Activated B cell treated with CpG ODN at 0.5 μM for 24 hours (primary cell): ENCODE data around the gene CC2D1A. TPM values are rescaled to one million over a fixed set of nuclear protein-coding genes. Genes with fewer than 3 reads are reported as not detected.

ENCODE experiments used
- ATAC-seq: fragments of 200-7000 bp; cut with Tn5 transposase; one replicate; pipeline ENCODE4 v1.10.0; 2021; ENCODE audit warnings: low read depth, mild to moderate bottlenecking, moderate library complexity
- CTCF ChIA-PET: fragments of 350-600 bp; sonication (Branson Sonifier 250); formaldehyde crosslinking; loops from one replicate; lab custom pipeline; 2021; ENCODE audit warnings: antibody characterized with exemption; lab: Charles Lee
- POLR2A ChIA-PET: fragments of 350-600 bp; sonication (Branson Sonifier 250); formaldehyde crosslinking; loops from one replicate; lab custom pipeline; 2021; ENCODE audit warnings: antibody characterized with exemption; lab: Charles Lee
- DNase-seq: peaks from one replicate; pipeline ENCODE4 v3.0.0; 2022
- H3K27ac Mint-ChIP-seq: one replicate; pipeline ENCODE4 v1.8.0; 2020; ENCODE audit warnings: mixed read lengths
- H3K27me3 Mint-ChIP-seq: one replicate; pipeline ENCODE4 v1.8.0; 2021; ENCODE audit warnings: mixed read lengths
- H3K36me3 Mint-ChIP-seq: one replicate; pipeline ENCODE4 v1.8.0; 2021; ENCODE audit warnings: low read depth, mixed read lengths
- H3K4me1 Mint-ChIP-seq: one replicate; pipeline ENCODE4 v1.8.0; 2021; ENCODE audit warnings: mixed read lengths
- H3K4me3 Mint-ChIP-seq: one replicate; pipeline ENCODE4 v1.8.0; 2020; ENCODE audit warnings: mild to moderate bottlenecking, mixed read lengths
- H3K9me3 Mint-ChIP-seq: one replicate; pipeline ENCODE4 v1.8.0; 2020; ENCODE audit warnings: mixed read lengths
- CTCF ChIP-seq: fragments of 200-600 bp; IDR thresholded peaks from one replicate; pipeline ENCODE4 v1.8.0; 2022; ENCODE audit warnings: antibody characterized with exemption, mild to moderate bottlenecking
- intact Hi-C: fragments of 100-400 bp; cut with micrococcal nuclease; formaldehyde crosslinking; loops from one replicate; pipeline ENCODE4 v1.15.1; 2024
- total RNA-seq: library from RNA; stranded (reverse); gene quantifications from 2 replicates; pipeline ENCODE4 v1.2.3, GENCODE V29; 2022

CC2D1A gene
- total RNA-seq, 1 donor from 2014 or later = 35.6 TPM

GRCh38 chr19:13861392-13861713 lies 44.6 kb upstream of the CC2D1A start:
- intact Hi-C loops = loop anchor here (1.0 to 5.0 kb wide), 5 partner anchors 22 to 884 kb away; no protein-coding TSS in a partner anchor
- peaks cover 21% of the 10 kb centered on the region for H3K27me3 Mint-ChIP-seq

GRCh38 chr19:13861714-13862531 lies 44.1 kb upstream of the CC2D1A start:
- intact Hi-C loops = loop anchor here (1.0 to 5.0 kb wide), 10 partner anchors 11 to 885 kb away; no protein-coding TSS in a partner anchor
- peaks cover 28% of the 10 kb centered on the region for H3K4me1 Mint-ChIP-seq
- ChIA-PET CTCF (interaction anchor here (0.6 to 3.3 kb wide), 32 partner anchors 11 to 625 kb away, joined by 3 to 129 read pairs (median 4); partner anchors contain the start of genes C19orf53, MRI1 and ZSWIM4), POLR2A (interaction anchor here (0.6 to 4.1 kb wide), 18 partner anchors 10 to 828 kb away, joined by 3 to 61 read pairs (median 8); partner anchors contain the start of genes C19orf53, MRI1, PRKACA and ZNF333)
- no peaks in the 10 kb centered on the region for H3K9me3 Mint-ChIP-seq
- ATAC-seq = peak; percentile 82
- peak overlapping the region; percentile 91 for H3K4me3 Mint-ChIP-seq
- peaks cover 26% of the 10 kb centered on the region for H3K27me3 Mint-ChIP-seq
- peak; percentile 96 for TF ChIP-seq CTCF
- H3K36me3 Mint-ChIP-seq = no peaks in the 10 kb centered on the region
- peak; percentile 92 for DNase-seq
- peak overlapping the region; percentile 80 for H3K27ac Mint-ChIP-seq

More at GRCh38 chr19:13861392-13861713, 44.6 kb upstream of the CC2D1A start:
- Mint-ChIP-seq H3K4me3 (peak overlapping the region; percentile 91), H3K27ac (peak overlapping the region; percentile 80), H3K36me3 (no peaks in the 10 kb centered on the region), H3K9me3 (no peaks in the 10 kb centered on the region), H3K4me1 (peaks cover 27% of the 10 kb centered on the region)
- no peak for DNase-seq
- ChIA-PET POLR2A (interaction anchor here (0.6 to 4.1 kb wide), 15 partner anchors 10 to 226 kb away, joined by 3 to 61 read pairs (median 14); partner anchors contain the start of genes C19orf53, MRI1 and ZSWIM4), CTCF (interaction anchor here (1.2 to 3.3 kb wide), 8 partner anchors 11 to 140 kb away, joined by 3 to 129 read pairs (median 13); partner anchors contain the start of gene C19orf53)
- peak; percentile 19 for ATAC-seq
- TF ChIP-seq CTCF = no peak

GRCh38 chr19:13864046-13864666 lies 41.8 kb upstream of the CC2D1A start:
- ChIA-PET CTCF (interaction anchor here (0.8 to 3.3 kb wide), 3 partner anchors 79 to 266 kb away, joined by 3 to 129 read pairs (median 3); partner anchors contain the start of gene MRI1), POLR2A (interaction anchor here (0.6 to 4.1 kb wide), 5 partner anchors 18 to 90 kb away, joined by 3 to 61 read pairs (median 3); partner anchors contain the start of gene C19orf53)
- Mint-ChIP-seq H3K27me3 (peaks cover 31% of the 10 kb centered on the region), H3K9me3 (no peaks in the 10 kb centered on the region), H3K36me3 (no peaks in the 10 kb centered on the region), H3K4me1 (peaks cover 28% of the 10 kb centered on the region), H3K27ac (no peak overlapping the region), H3K4me3 (peak overlapping the region; percentile 58)
- no peak for DNase-seq
- intact Hi-C loops = loop anchor here (5.0 kb wide), 3 partner anchors 132 to 887 kb away; no protein-coding TSS in a partner anchor
- ATAC-seq = no peak
- TF ChIP-seq CTCF = no peak

- intact Hi-C loops = loop anchor here (5.0 kb wide), 3 partner anchors 133 to 888 kb away; no protein-coding TSS in a partner anchor
- no peak for DNase-seq
Measured at GRCh38 chr19:13864667-13865570, 41.1 kb upstream of the CC2D1A start.

More at GRCh38 chr19:13864667-13865570, 41.1 kb upstream of the CC2D1A start:
- TF ChIP-seq CTCF = no peak
- Mint-ChIP-seq H3K27ac (no peak overlapping the region), H3K36me3 (no peaks in the 10 kb centered on the region), H3K9me3 (no peaks in the 10 kb centered on the region), H3K27me3 (peaks cover 35% of the 10 kb centered on the region), H3K4me1 (peaks cover 28% of the 10 kb centered on the region), H3K4me3 (peak overlapping the region; percentile 58)
- ATAC-seq = no peak
- ChIA-PET CTCF (interaction anchor here (1.4 kb wide), 1 partner anchor 82 kb away, joined by 3 read pairs; no protein-coding TSS in a partner anchor), POLR2A (interaction anchor here (0.6 to 1.0 kb wide), 4 partner anchors 59 to 258 kb away, joined by 3 to 5 read pairs (median 4); partner anchors contain the start of gene C19orf53)
